ENCODE results near the gene TBC1D9.

The TBC1D9 gene

GRCh38 chr4:140706665-140707064 lies 49.5 kb downstream of the TBC1D9 start:
- Histone ChIP-seq H3K9me3 (replicated peaks in 1 of 2; ENCODE audit: control insufficient read depth in 2 of 2, insufficient read depth in 1 of 2, low read depth in 1 of 2, low read length in 2 of 2) (peaks cover 2 to 19% of the 10 kb centered on the region in 2 donors), H4K91ac (ENCODE audit: low read depth, low read length, poor library complexity) (no peak overlapping the region), H2AK5ac (ENCODE audit: low read depth, low read length) (no peak overlapping the region), H3K4me2 (ENCODE audit: insufficient read depth, low read length, poor library complexity, severe bottlenecking) (no peak overlapping the region), H3K4ac (ENCODE audit: low read length) (no peak overlapping the region), H3K14ac (ENCODE audit: low read length) (no peak overlapping the region), H2BK12ac (ENCODE audit: low read length) (no peak overlapping the region), H3K4me3 (ENCODE audit: low read length in 2 of 2) (no peak overlapping the region), H3K27ac (replicated peaks; ENCODE audit: low read length) (no peak overlapping the region), H3K27me3 (ENCODE audit: control insufficient read depth in 3 of 3, insufficient read depth in 3 of 3, low read depth in 1 of 3, low read length in 3 of 3) (no peaks in the 10 kb centered on the region), H3K79me1 (ENCODE audit: low read depth, low read length) (no peaks in the 10 kb centered on the region), H3K18ac (ENCODE audit: low read length) (no peak overlapping the region), H3K4me1 (ENCODE audit: control insufficient read depth in 2 of 2, insufficient read depth in 1 of 2, low read depth in 1 of 2, low read length in 2 of 2) (peaks cover 3 to 5% of the 10 kb centered on the region in 2 donors), H3K9ac (ENCODE audit: low read depth, low read length, poor library complexity) (no peak overlapping the region), H3K23ac (ENCODE audit: low read depth, low read length, poor library complexity) (no peak overlapping the region), H2BK120ac (ENCODE audit: low read depth, low read length) (no peak overlapping the region), H2BK15ac (ENCODE audit: low read length) (no peak overlapping the region), H2AFZ (ENCODE audit: low read length) (no peak overlapping the region), H2BK5ac (ENCODE audit: low read length) (no peak overlapping the region), H3K36me3 (replicated peaks in 1 of 2; ENCODE audit: control insufficient read depth in 2 of 2, insufficient read depth in 2 of 2, low read length in 2 of 2) (peaks cover 0 to 1% of the 10 kb centered on the region in 2 donors), H4K8ac (ENCODE audit: low read depth, low read length) (no peak overlapping the region)
- DNase-seq (ENCODE audit: low spot score), result no peak
- no CpG with 5 or more reads among the region's 1 CpG for WGBS, 2 donors (ENCODE audit: extremely low coverage in 2 of 2, insufficient read length in 2 of 2, insufficient replicate concordance in 1 of 2)

GRCh38 chr4:140706276-140706625 lies 49.9 kb downstream of the TBC1D9 start:
- H4K8ac ChIP-seq (ENCODE audit: low read depth, low read length), result no peak overlapping the region
- H2AK5ac ChIP-seq (ENCODE audit: low read depth, low read length), result no peak overlapping the region
- H3K4ac ChIP-seq (ENCODE audit: low read length), result no peak overlapping the region
- H3K4me2 ChIP-seq (ENCODE audit: insufficient read depth, low read length, poor library complexity, severe bottlenecking), result no peak overlapping the region
- no peak overlapping the region for H4K91ac ChIP-seq (ENCODE audit: low read depth, low read length, poor library complexity)
- no peak overlapping the region for H2BK120ac ChIP-seq (ENCODE audit: low read depth, low read length)
- H3K36me3 ChIP-seq (replicated peaks in 1 of 2; ENCODE audit: control insufficient read depth in 2 of 2, insufficient read depth in 2 of 2, low read length in 2 of 2), result peaks cover under 1 to 3% of the 10 kb centered on the region in 2 donors
- H3K27ac ChIP-seq (replicated peaks; ENCODE audit: low read length), result no peak overlapping the region
- no peak overlapping the region for H3K14ac ChIP-seq (ENCODE audit: low read length)
- H3K79me1 ChIP-seq (ENCODE audit: low read depth, low read length), result no peaks in the 10 kb centered on the region
- no peak overlapping the region for H3K23ac ChIP-seq (ENCODE audit: low read depth, low read length, poor library complexity)
- no CpG with 5 or more reads among the region's 2 CpGs for WGBS, 2 donors (ENCODE audit: extremely low coverage in 2 of 2, insufficient read length in 2 of 2, insufficient replicate concordance in 1 of 2)
- H3K4me1 ChIP-seq (ENCODE audit: control insufficient read depth in 2 of 2, insufficient read depth in 1 of 2, low read depth in 1 of 2, low read length in 2 of 2), result peaks cover 2 to 5% of the 10 kb centered on the region in 2 donors
- H3K9ac ChIP-seq (ENCODE audit: low read depth, low read length, poor library complexity), result no peak overlapping the region
- H2BK5ac ChIP-seq (ENCODE audit: low read length), result no peak overlapping the region
- H2AFZ ChIP-seq (ENCODE audit: low read length), result no peak overlapping the region
- DNase-seq (ENCODE audit: low spot score), result no peak
- no peak overlapping the region for H2BK15ac ChIP-seq (ENCODE audit: low read length)
- H3K4me3 ChIP-seq (ENCODE audit: low read length in 2 of 2), result no peak overlapping the region
- H3K18ac ChIP-seq (ENCODE audit: low read length), result no peak overlapping the region
- no peaks in the 10 kb centered on the region for H3K27me3 ChIP-seq (ENCODE audit: control insufficient read depth in 3 of 3, insufficient read depth in 3 of 3, low read depth in 1 of 3, low read length in 3 of 3)
- H3K9me3 ChIP-seq (replicated peaks in 1 of 2; ENCODE audit: control insufficient read depth in 2 of 2, insufficient read depth in 1 of 2, low read depth in 1 of 2, low read length in 2 of 2), result peaks cover 2 to 19% of the 10 kb centered on the region in 2 donors
- H2BK12ac ChIP-seq (ENCODE audit: low read length), result no peak overlapping the region

GRCh38 chr4:140705625-140706275 lies 50.4 kb downstream of the TBC1D9 start:
- Histone ChIP-seq H3K4ac (ENCODE audit: low read length) (no peak overlapping the region), H2BK15ac (ENCODE audit: low read length) (no peak overlapping the region), H4K91ac (ENCODE audit: low read depth, low read length, poor library complexity) (no peak overlapping the region), H3K27ac (replicated peaks; ENCODE audit: low read length) (no peak overlapping the region), H2AFZ (ENCODE audit: low read length) (no peak overlapping the region), H2BK5ac (ENCODE audit: low read length) (no peak overlapping the region), H3K9ac (ENCODE audit: low read depth, low read length, poor library complexity) (no peak overlapping the region), H3K18ac (ENCODE audit: low read length) (no peak overlapping the region), H2BK12ac (ENCODE audit: low read length) (no peak overlapping the region), H3K27me3 (ENCODE audit: control insufficient read depth in 3 of 3, insufficient read depth in 3 of 3, low read depth in 1 of 3, low read length in 3 of 3) (no peaks in the 10 kb centered on the region), H3K79me1 (ENCODE audit: low read depth, low read length) (no peaks in the 10 kb centered on the region), H3K4me2 (ENCODE audit: insufficient read depth, low read length, poor library complexity, severe bottlenecking) (no peak overlapping the region), H3K4me3 (ENCODE audit: low read length in 2 of 2) (no peak overlapping the region), H2AK5ac (ENCODE audit: low read depth, low read length) (no peak overlapping the region), H3K36me3 (replicated peaks in 1 of 2; ENCODE audit: control insufficient read depth in 2 of 2, insufficient read depth in 2 of 2, low read length in 2 of 2) (peaks cover 6% of the 10 kb centered on the region in 2 donors), H3K23ac (ENCODE audit: low read depth, low read length, poor library complexity) (no peak overlapping the region), H3K4me1 (ENCODE audit: control insufficient read depth in 2 of 2, insufficient read depth in 1 of 2, low read depth in 1 of 2, low read length in 2 of 2) (peaks cover 0 to 5% of the 10 kb centered on the region in 2 donors), H2BK120ac (ENCODE audit: low read depth, low read length) (no peak overlapping the region), H3K9me3 (replicated peaks in 1 of 2; ENCODE audit: control insufficient read depth in 2 of 2, insufficient read depth in 1 of 2, low read depth in 1 of 2, low read length in 2 of 2) (peaks cover 2 to 19% of the 10 kb centered on the region in 2 donors), H4K8ac (ENCODE audit: low read depth, low read length) (no peak overlapping the region), H3K14ac (ENCODE audit: low read length) (no peak overlapping the region)
- WGBS, 2 donors (ENCODE audit: extremely low coverage in 2 of 2, insufficient read length in 2 of 2, insufficient replicate concordance in 1 of 2), result no CpG with 5 or more reads among the region's 8 CpGs
- DNase-seq (ENCODE audit: low spot score), result no peak

GRCh38 chr4:140704964-140705363 lies 51.2 kb downstream of the TBC1D9 start:
- Histone ChIP-seq H4K91ac (ENCODE audit: low read depth, low read length, poor library complexity) (no peak overlapping the region), H3K4me1 (ENCODE audit: control insufficient read depth in 2 of 2, insufficient read depth in 1 of 2, low read depth in 1 of 2, low read length in 2 of 2) (peaks cover 0 to 5% of the 10 kb centered on the region in 2 donors), H2BK5ac (ENCODE audit: low read length) (no peak overlapping the region), H3K4me2 (ENCODE audit: insufficient read depth, low read length, poor library complexity, severe bottlenecking) (no peak overlapping the region), H3K27me3 (ENCODE audit: control insufficient read depth in 3 of 3, insufficient read depth in 3 of 3, low read depth in 1 of 3, low read length in 3 of 3) (no peaks in the 10 kb centered on the region), H3K4me3 (ENCODE audit: low read length in 2 of 2) (no peak overlapping the region), H2BK15ac (ENCODE audit: low read length) (no peak overlapping the region), H3K36me3 (replicated peaks in 1 of 2; ENCODE audit: control insufficient read depth in 2 of 2, insufficient read depth in 2 of 2, low read length in 2 of 2) (peaks cover 6 to 9% of the 10 kb centered on the region in 2 donors), H3K9ac (ENCODE audit: low read depth, low read length, poor library complexity) (no peak overlapping the region), H4K8ac (ENCODE audit: low read depth, low read length) (no peak overlapping the region), H3K18ac (ENCODE audit: low read length) (no peak overlapping the region), H3K27ac (replicated peaks; ENCODE audit: low read length) (peak overlapping the region; percentile 14), H2AK5ac (ENCODE audit: low read depth, low read length) (no peak overlapping the region), H3K23ac (ENCODE audit: low read depth, low read length, poor library complexity) (no peak overlapping the region), H3K4ac (ENCODE audit: low read length) (no peak overlapping the region), H2BK120ac (ENCODE audit: low read depth, low read length) (no peak overlapping the region), H3K79me1 (ENCODE audit: low read depth, low read length) (no peaks in the 10 kb centered on the region), H3K9me3 (replicated peaks in 1 of 2; ENCODE audit: control insufficient read depth in 2 of 2, insufficient read depth in 1 of 2, low read depth in 1 of 2, low read length in 2 of 2) (peaks cover 2 to 16% of the 10 kb centered on the region in 2 donors), H2AFZ (ENCODE audit: low read length) (no peak overlapping the region), H2BK12ac (ENCODE audit: low read length) (no peak overlapping the region), H3K14ac (ENCODE audit: low read length) (no peak overlapping the region)
- WGBS, 2 donors (ENCODE audit: extremely low coverage in 2 of 2, insufficient read length in 2 of 2, insufficient replicate concordance in 1 of 2), result no CpG with 5 or more reads among the region's 2 CpGs
- no peak for DNase-seq (ENCODE audit: low spot score)
